Measurements from ENCODE around the gene NEUROG1.

Gene NEUROG1

DNA sequence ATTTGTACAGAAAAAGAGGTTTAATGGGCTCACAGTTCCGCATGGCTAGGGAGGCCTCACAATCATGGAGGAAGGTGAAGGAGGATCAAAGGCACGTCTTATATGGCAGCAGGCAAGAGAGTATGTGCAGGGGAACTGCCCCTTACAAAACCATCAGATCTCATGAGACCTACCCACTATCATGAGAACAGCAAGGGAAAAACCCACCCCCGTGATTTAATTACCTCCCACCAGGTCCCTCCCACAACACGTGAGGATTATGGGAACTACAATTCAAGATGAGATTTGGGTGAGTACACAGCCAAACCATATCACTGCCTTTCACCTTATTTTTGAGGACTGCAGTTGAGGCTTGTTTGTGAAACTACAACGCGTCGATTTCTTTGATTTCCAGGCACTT lies 20.9 kb upstream of the NEUROG1 start:
- Histone ChIP-seq H3K27me3 (ENCODE audit: control insufficient read depth, insufficient read depth, low read length) (peaks cover 4% of the 10 kb centered on the region), H3K36me3 (ENCODE audit: control insufficient read depth, insufficient read depth, low read length) (no peaks in the 10 kb centered on the region), H3K27ac (ENCODE audit: low read depth, low read length) (no peak overlapping the region), H3K4me1 (ENCODE audit: control insufficient read depth, insufficient read depth, low read length) (no peaks in the 10 kb centered on the region), H3K4me3 (ENCODE audit: low read length) (no peak overlapping the region), H3K9ac (ENCODE audit: low read length) (no peak overlapping the region)

DNA sequence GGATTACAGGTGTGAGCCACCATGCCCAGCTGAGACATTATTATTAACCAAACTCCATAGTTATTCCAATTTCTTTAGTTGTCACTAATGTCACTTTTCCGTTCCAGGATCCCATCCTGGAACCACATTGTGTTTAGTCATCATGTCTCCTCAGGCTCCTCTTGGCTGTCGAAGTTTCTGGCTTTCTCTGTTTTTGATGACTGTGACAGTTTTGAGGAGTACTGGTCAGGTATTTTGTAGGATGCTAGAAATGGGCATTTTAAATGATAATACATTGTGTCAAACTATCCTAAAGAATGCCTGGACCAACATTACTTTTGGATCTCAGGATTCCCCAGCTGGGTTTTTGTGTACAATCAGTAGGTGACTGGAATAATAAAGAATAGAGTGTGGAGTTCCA lies 19.8 kb upstream of the NEUROG1 start:
- no peak overlapping the region for H3K9ac ChIP-seq (ENCODE audit: low read length)
- H3K27me3 ChIP-seq (ENCODE audit: control insufficient read depth, insufficient read depth, low read length), result peaks cover 7% of the 10 kb centered on the region
- no peak overlapping the region for H3K4me3 ChIP-seq (ENCODE audit: low read length)
- H3K36me3 ChIP-seq (ENCODE audit: control insufficient read depth, insufficient read depth, low read length), result no peaks in the 10 kb centered on the region
- no peak overlapping the region for H3K27ac ChIP-seq (ENCODE audit: low read depth, low read length)
- H3K4me1 ChIP-seq (ENCODE audit: control insufficient read depth, insufficient read depth, low read length), result no peaks in the 10 kb centered on the region

DNA sequence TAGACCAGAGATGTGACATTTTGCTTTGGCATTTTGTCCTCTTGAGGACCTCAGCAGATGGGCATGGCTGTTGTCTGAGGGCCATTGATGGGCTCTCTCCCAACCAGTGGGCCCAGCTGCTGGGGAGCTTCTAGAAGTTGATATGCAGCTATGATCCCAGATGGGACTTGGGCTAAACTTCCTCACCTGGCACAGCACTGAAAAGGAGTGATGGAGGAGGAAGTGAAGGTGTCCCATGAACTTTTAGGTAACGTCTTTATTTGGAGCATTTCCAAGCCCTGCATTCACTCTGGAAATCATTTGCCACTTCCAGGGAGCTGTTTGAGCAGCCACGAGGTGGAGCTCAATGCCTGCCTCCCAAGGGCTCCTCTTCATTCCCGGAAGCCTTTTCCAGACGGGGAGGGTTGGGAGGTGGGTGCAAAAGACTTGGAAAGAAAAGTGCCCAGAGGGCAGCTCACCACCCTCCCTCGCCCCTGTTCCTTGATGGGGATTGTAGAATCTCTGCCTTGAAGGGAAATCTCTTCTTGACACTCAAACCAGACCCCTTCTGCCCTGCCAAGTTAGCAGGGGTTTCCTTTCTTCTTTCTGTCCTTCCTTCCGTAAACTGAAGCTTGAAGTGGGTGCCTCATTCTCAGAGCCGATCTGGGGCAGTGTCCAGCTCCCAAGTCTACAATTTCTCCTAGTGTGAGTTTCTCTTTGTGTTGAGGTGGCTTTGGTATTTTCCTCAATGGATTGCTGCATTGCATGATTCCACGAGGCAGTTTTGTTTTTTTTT lies 18.1 kb upstream of the NEUROG1 start:
- Histone ChIP-seq H3K27ac (ENCODE audit: low read depth, low read length) (no peak overlapping the region), H3K4me3 (ENCODE audit: low read length) (no peak overlapping the region), H3K4me1 (ENCODE audit: control insufficient read depth, insufficient read depth, low read length) (no peaks in the 10 kb centered on the region), H3K9ac (ENCODE audit: low read length) (no peak overlapping the region), H3K36me3 (ENCODE audit: control insufficient read depth, insufficient read depth, low read length) (no peaks in the 10 kb centered on the region), H3K27me3 (ENCODE audit: control insufficient read depth, insufficient read depth, low read length) (peaks cover 4% of the 10 kb centered on the region)

DNA sequence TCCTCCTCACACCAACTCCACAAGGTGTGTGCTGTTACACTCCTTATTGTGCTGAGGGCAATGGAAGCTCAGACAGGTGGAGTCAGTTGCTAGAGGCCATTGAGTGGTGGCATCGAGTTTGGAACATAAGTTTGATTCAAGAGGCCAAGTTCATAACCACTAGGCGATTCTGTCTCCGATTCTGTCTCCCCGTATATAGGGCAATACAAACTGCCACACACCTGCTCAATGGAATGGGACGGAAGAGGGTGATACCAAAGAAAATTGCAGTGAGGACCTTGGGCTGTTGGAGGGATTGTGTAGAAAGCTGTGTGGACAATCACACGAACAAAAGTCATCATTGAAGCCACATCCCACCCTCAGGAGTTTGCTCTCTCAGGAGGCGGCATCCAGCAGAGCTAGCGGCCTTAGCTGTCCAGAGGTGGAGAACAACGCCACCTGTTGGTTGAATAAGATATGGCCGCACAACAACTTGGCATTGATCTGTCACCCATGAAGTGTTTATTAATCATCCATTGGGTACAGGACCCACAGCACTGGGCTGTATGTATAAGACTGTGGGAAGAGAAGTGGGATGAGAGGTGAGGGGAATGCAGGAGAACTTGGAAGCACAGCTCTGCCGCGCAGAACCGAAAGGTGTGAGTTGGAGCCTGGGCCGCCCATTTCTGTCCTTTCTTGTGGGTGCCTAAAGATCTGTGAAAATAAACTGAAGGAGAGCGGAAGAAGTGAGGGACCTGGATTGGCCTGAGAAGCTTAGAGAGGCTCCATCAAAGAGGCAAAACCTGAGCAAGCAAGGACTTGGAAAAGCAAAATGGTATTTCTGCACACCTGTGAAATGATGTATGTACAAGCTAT lies 16.1 kb upstream of the NEUROG1 start:
- H3K27me3 ChIP-seq (ENCODE audit: control insufficient read depth, insufficient read depth, low read length), result peaks cover 10% of the 10 kb centered on the region

DNA sequence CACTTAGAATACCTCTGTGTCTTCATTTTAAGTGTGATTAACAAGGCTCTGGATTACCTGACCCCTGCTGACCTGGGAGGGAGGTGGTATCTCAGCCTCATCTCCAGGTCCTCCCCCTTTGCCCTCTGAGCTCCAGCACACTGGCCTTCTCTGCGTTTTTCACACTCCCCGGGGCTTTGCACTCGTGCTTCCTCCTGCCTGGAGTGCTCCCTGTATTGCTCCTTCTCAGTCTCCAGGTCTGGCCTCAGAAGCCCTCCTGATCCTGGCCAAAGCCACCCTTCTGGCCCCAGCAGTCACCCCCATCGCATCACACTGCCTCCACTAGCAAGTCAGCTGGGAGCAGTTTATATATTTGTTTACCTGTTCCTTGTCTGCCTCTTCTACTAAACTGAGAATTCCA lies 13.6 kb upstream of the NEUROG1 start:
- H3K36me3 ChIP-seq (ENCODE audit: control insufficient read depth, insufficient read depth, low read length), result no peaks in the 10 kb centered on the region
- H3K27ac ChIP-seq (ENCODE audit: low read depth, low read length), result no peak overlapping the region
- no peaks in the 10 kb centered on the region for H3K4me1 ChIP-seq (ENCODE audit: control insufficient read depth, insufficient read depth, low read length)
- H3K4me3 ChIP-seq (ENCODE audit: low read length), result no peak overlapping the region
- peaks cover 18% of the 10 kb centered on the region for H3K27me3 ChIP-seq (ENCODE audit: control insufficient read depth, insufficient read depth, low read length)
- H3K9ac ChIP-seq (ENCODE audit: low read length), result no peak overlapping the region

More for the DNA sequence above, 16.1 kb upstream of the NEUROG1 start:
- Histone ChIP-seq H3K4me1 (ENCODE audit: control insufficient read depth, insufficient read depth, low read length) (no peaks in the 10 kb centered on the region), H3K4me3 (ENCODE audit: low read length) (no peak overlapping the region), H3K9ac (ENCODE audit: low read length) (no peak overlapping the region), H3K36me3 (ENCODE audit: control insufficient read depth, insufficient read depth, low read length) (no peaks in the 10 kb centered on the region), H3K27ac (ENCODE audit: low read depth, low read length) (no peak overlapping the region)

DNA sequence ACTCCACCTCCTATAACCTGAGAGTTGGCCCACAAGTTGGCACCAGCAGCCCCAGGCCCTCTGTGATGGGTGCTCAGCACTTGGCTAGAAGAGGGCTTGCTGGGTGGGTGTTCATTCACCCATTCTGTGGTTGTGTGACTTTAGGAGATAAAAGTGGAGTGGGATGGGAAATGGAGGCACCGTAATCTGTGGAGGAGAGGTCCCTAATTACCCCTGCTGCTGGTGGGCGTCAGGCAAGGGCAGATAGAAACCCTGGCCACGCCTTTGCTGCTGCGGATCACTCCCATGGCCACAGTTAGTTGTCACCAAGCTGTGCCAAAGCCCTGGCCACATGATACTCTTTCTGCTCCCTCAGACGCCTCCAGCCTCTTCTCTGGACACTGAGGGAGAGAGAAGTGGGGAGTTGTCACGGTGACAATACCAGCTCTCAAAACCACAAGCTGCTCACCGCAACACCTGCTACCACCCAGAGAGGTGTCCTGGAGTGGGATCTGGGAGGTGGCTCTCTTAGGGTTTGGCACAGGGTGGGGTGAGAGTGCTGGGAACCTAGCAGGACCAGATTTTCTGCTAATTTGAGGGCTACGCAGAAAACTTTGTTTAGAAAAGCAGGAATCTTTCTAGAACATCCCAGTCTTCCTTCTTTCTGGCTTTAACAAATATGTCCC lies 12.0 kb upstream of the NEUROG1 start:
- Histone ChIP-seq H3K36me3 (ENCODE audit: control insufficient read depth, insufficient read depth, low read length) (no peaks in the 10 kb centered on the region), H3K4me1 (ENCODE audit: control insufficient read depth, insufficient read depth, low read length) (no peaks in the 10 kb centered on the region), H3K9ac (ENCODE audit: low read length) (no peak overlapping the region), H3K4me3 (ENCODE audit: low read length) (no peak overlapping the region), H3K27ac (ENCODE audit: low read depth, low read length) (no peak overlapping the region), H3K27me3 (ENCODE audit: control insufficient read depth, insufficient read depth, low read length) (peaks cover 19% of the 10 kb centered on the region)

DNA sequence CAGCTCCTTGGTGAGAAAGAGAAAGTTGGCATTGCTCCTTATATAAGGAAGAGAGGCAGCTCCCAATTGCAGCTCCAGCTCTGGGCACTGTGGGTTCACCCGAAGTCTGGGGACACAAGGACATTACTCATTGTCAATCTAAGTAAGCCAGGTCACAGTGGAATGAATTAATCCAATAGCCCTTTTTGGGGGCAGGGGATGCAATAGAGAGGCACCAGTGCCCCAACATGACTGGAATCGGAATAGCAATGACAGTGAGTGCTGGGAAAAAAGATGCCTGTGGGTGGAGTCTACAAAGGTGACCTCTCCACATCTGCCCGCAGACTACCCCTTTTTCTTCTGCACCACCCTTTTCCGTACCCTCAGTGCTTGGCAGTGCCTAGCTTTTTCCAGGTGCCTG lies 11.1 kb upstream of the NEUROG1 start:
- no peaks in the 10 kb centered on the region for H3K4me1 ChIP-seq (ENCODE audit: control insufficient read depth, insufficient read depth, low read length)
- no peak overlapping the region for H3K4me3 ChIP-seq (ENCODE audit: low read length)
- H3K27ac ChIP-seq (ENCODE audit: low read depth, low read length), result no peak overlapping the region
- H3K36me3 ChIP-seq (ENCODE audit: control insufficient read depth, insufficient read depth, low read length), result no peaks in the 10 kb centered on the region
- H3K9ac ChIP-seq (ENCODE audit: low read length), result no peak overlapping the region
- peaks cover 22% of the 10 kb centered on the region for H3K27me3 ChIP-seq (ENCODE audit: control insufficient read depth, insufficient read depth, low read length)

DNA sequence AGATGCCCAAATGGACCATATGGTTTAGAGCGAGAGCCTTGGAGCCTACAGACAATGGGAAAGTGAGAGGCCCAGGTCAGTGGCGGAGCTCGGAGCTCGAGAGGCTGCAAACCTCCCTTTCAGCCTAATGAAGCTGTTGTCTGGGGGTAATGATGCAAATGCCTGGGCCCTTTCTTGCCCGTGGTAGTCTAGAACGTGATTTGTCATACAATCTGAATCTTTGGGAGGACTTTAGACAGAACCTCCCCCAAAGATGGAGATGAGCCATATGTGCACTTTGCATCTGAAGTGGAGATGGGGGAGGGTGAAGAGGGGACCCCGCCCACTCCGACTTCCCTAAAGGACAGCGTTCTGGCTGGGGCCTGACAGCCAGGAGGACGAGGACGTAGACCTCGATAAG lies 10.3 kb upstream of the NEUROG1 start:
- Histone ChIP-seq H3K4me1 (ENCODE audit: control insufficient read depth, insufficient read depth, low read length) (no peaks in the 10 kb centered on the region), H3K27me3 (ENCODE audit: control insufficient read depth, insufficient read depth, low read length) (peaks cover 22% of the 10 kb centered on the region), H3K9ac (ENCODE audit: low read length) (no peak overlapping the region), H3K36me3 (ENCODE audit: control insufficient read depth, insufficient read depth, low read length) (no peaks in the 10 kb centered on the region), H3K4me3 (ENCODE audit: low read length) (no peak overlapping the region), H3K27ac (ENCODE audit: low read depth, low read length) (no peak overlapping the region)

DNA sequence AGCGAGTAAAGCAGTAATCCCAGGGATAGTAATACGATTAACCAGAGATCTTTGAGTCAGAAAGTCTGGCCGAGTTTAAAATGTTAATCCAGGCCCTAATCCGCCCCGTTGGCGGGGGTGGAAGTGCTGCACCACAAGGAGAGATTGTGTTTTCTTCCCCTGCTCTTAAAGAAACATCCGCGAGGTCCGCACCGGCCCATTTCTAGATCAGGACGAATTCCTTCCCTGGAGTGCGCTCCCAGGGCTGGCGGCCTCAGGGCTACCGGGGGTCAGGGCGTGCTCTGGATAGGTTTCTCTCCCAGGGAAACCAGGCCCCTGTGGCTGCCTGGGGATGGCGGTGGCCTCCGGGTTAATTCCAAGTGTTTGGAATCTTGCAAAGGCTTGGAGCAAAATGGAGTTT lies 9.3 kb upstream of the NEUROG1 start:
- peaks cover 19% of the 10 kb centered on the region for H3K27me3 ChIP-seq (ENCODE audit: control insufficient read depth, insufficient read depth, low read length)
- no peaks in the 10 kb centered on the region for H3K36me3 ChIP-seq (ENCODE audit: control insufficient read depth, insufficient read depth, low read length)
- no peaks in the 10 kb centered on the region for H3K4me1 ChIP-seq (ENCODE audit: control insufficient read depth, insufficient read depth, low read length)
- no peak overlapping the region for H3K9ac ChIP-seq (ENCODE audit: low read length)
- no peak overlapping the region for H3K27ac ChIP-seq (ENCODE audit: low read depth, low read length)
- H3K4me3 ChIP-seq (ENCODE audit: low read length), result no peak overlapping the region

DNA sequence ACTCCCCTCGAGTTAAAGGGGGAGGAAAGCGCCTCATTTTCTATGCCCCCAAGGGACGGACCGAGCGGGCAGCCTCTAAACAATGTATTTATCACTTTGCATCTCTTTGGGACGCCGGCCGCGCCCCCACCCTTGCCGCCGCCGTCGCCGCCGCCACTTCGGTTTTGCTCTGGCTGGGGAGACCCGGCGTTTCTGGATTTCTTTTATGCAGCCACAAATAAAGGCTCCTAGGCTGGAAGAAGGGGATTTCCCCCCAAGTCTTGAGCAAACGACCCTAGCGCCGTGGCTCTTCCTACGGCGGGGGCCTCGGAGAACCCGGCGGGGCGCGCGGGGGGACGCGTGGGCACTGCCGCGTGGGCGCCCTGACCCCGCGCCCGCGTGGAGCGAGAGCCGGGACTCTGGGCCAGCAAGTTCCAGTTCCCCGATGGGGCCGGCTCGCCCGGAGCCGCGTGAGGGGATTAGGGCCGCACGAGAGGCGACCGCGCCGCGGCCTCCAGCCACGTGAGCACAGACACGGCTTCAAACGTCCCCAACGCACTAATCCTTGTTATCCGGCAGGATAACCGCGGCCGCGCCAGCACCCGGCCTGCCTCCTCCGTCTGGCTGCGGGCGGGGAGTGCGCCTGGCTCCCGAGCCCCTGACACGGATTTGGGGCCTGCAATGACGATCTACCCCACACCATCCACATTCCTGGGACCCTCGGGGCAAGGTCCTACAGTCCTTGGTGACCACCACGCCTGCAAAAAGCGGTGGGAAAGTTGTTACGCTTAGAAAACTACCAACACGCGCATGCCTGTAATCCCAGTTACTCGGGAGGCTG lies 7.9 kb upstream of the NEUROG1 start:
- no peak overlapping the region for H3K9ac ChIP-seq (ENCODE audit: low read length)

DNA sequence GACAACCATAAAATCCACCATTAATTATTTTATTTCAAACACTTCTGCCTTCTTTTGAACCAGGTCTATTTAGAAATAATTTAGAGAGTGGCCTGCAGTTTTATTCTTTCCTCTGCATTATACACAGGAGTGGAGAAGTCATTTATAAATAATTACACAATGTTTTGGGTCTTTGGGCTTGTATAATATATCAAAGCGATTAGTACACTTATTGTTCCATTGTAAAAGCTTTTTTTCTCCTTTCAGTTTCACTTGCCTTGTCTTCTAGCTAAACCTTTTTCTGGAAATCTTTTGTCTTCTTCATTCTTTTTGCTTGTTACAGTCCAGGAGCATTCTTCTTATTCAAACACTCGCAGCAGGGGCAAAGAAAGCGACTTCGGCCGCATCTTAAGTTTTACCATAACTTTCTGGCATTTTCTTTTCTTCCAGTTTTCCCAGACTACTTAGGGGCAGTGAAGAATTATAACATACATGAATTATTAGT lies 7.3 kb upstream of the NEUROG1 start:
- peak overlapping the region; percentile 71 for H3K4me3 ChIP-seq (ENCODE audit: low read length)
- no peaks in the 10 kb centered on the region for H3K4me1 ChIP-seq (ENCODE audit: control insufficient read depth, insufficient read depth, low read length)
- no peaks in the 10 kb centered on the region for H3K36me3 ChIP-seq (ENCODE audit: control insufficient read depth, insufficient read depth, low read length)
- H3K9ac ChIP-seq (ENCODE audit: low read length), result no peak overlapping the region
- H3K27me3 ChIP-seq (ENCODE audit: control insufficient read depth, insufficient read depth, low read length), result peaks cover 20% of the 10 kb centered on the region
- H3K27ac ChIP-seq (ENCODE audit: low read depth, low read length), result no peak overlapping the region

More for the DNA sequence above, 7.9 kb upstream of the NEUROG1 start:
- Histone ChIP-seq H3K4me3 (ENCODE audit: low read length) (peak overlapping the region; percentile 71), H3K27ac (ENCODE audit: low read depth, low read length) (no peak overlapping the region), H3K4me1 (ENCODE audit: control insufficient read depth, insufficient read depth, low read length) (no peaks in the 10 kb centered on the region), H3K27me3 (ENCODE audit: control insufficient read depth, insufficient read depth, low read length) (peaks cover 19% of the 10 kb centered on the region), H3K36me3 (ENCODE audit: control insufficient read depth, insufficient read depth, low read length) (no peaks in the 10 kb centered on the region)
